Esophagus muscularis mucosa (tissue), 4 donors: ENCODE measurements around the gene UBE2Q1. TPM values are rescaled to one million over a fixed set of nuclear protein-coding genes. Genes with fewer than 3 reads are reported as not detected.

Source experiments
- DNase-seq: peaks from one replicate; pipeline ENCODE4 v3.0.0-alpha.2; 2017; ENCODE audit errors: extremely low spot score
- H3K27ac ChIP-seq, 4 donors: fragments of 200-600 bp; sonication (generic); replicated peaks in 1 of 4; 1 replicate in 3 of 4; 2 replicates in 1 of 4; pipeline ENCODE4 v1.5.1; 2016 to 2019; ENCODE audit warnings: mild to moderate bottlenecking in 1 of 4
- H3K27me3 ChIP-seq, 4 donors: fragments of 200-600 bp; sonication (generic); one replicate each; pipeline versions ENCODE4 v1.5.1 to v1.6.0; 2016 to 2019
- H3K36me3 ChIP-seq, 4 donors: fragments of 200-600 bp; sonication (generic); one replicate each; pipeline ENCODE4 v1.5.1; 2016 to 2019
- H3K4me1 ChIP-seq, 4 donors: fragments of 200-600 bp; sonication (generic); one replicate each; pipeline ENCODE4 v1.5.1; 2016 to 2019
- H3K4me3 ChIP-seq, 4 donors: fragments of 200-600 bp; sonication (generic); 1 replicate in 2 of 4; 2 replicates in 2 of 4; pipeline ENCODE4 v1.5.1; 2016 to 2019; ENCODE audit warnings: mild to moderate bottlenecking in 4 of 4, moderate library complexity in 1 of 4
- H3K9me3 ChIP-seq, 4 donors: fragments of 200-600 bp; sonication (generic); 1 replicate in 3 of 4; 2 replicates in 1 of 4; pipeline ENCODE4 v1.5.1; 2016 to 2019
- CTCF ChIP-seq, 3 experiments: fragments of 200-600 bp in 2 of 3; fragments of 450-650 bp in 1 of 3; sonication (generic) in 2 of 3; IDR thresholded peaks; one replicate each; pipeline ENCODE4 v1.5.1; 2017 to 2019; ENCODE audit warnings: antibody characterized with exemption in 3 of 3, mild to moderate bottlenecking in 2 of 3, moderate library complexity in 1 of 3
- EP300 ChIP-seq: sonication (generic); formaldehyde crosslinking; IDR thresholded peaks from one replicate; pipeline ENCODE4 v1.6.1; 2017; ENCODE audit warnings: antibody characterized with exemption
- POLR2A ChIP-seq: fragments of 450-650 bp; IDR thresholded peaks from one replicate; pipeline ENCODE4 v1.6.1; 2017; ENCODE audit warnings: antibody characterized with exemption, moderate library complexity, mild to moderate bottlenecking, low read depth
- POLR2AphosphoS5 ChIP-seq, 2 donors: sonication (generic); formaldehyde crosslinking; IDR thresholded peaks; one replicate each; pipeline ENCODE4 v1.6.1; 2017; ENCODE audit warnings: antibody characterized with exemption in 2 of 2
- WGBS: methylation state at CpG from one replicate; pipeline ENCODE4 v1.1.5; 2018; 5-methylcytosine and 5-hydroxymethylcytosine counted together
- intact Hi-C: fragments of 100-400 bp; cut with DNase I; formaldehyde crosslinking; loops from one replicate; pipeline ENCODE4 v1.15.1; 2023
- total RNA-seq, 4 donors: library from RNA; depleted of rRNA; stranded (reverse); fragments of >200 nt; gene quantifications; one replicate each; pipeline versions ENCODE4 v1.1.0 to v1.2.1, GENCODE V29; 2016

Gene UBE2Q1
- total RNA-seq, 4 donors from 2014 or later = 23.7 to 41.3 (median 31.3) TPM

GRCh38 chr1:154593390-154593789 is 34.9 kb upstream of the UBE2Q1 start:
- Histone ChIP-seq H3K27ac (no peak overlapping the region), H3K4me1 (peaks cover 0 to 2% (median under 1%) of the 10 kb centered on the region in 4 donors), H3K27me3 (no peaks in the 10 kb centered on the region), H3K36me3 (peaks cover 92 to 100% (median 98%) of the 10 kb centered on the region in 4 donors), H3K9me3 (no peaks in the 10 kb centered on the region), H3K4me3 (no peak overlapping the region)
- TF ChIP-seq POLR2A (no peak), CTCF (IDR thresholded peaks at IDR 0.05) (no peak), POLR2AphosphoS5 (IDR thresholded peaks at IDR 0.05) (no peak), EP300 (no peak)
- intact Hi-C loops = no loop called here
- no peak for DNase-seq

DNA sequence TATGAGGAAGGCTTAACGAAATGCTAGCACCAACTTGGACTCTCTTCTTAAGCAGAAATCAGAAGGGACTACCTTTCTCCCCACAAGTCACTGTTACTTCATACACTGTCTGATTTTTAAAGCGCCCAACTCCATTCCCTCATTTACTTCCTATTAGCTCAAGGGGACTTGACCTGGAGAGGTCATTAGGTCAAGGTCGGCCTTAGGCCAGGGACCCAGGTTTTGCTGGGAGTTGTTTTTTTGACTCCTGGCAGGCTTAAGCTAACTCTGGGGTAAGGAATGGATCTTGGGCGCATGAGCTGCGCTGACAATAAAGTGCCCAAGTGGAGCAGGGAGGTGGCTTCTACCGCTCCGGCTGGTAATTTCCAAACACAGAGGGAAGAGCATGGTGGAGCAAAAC is 32.7 kb upstream of the UBE2Q1 start:
- peaks cover 92 to 100% (median 98%) of the 10 kb centered on the region in 4 donors for H3K36me3 ChIP-seq
- TF ChIP-seq POLR2AphosphoS5 (IDR thresholded peaks at IDR 0.05) (no peak), CTCF (IDR thresholded peaks at IDR 0.05) (no peak), EP300 (no peak), POLR2A (no peak)

DNA sequence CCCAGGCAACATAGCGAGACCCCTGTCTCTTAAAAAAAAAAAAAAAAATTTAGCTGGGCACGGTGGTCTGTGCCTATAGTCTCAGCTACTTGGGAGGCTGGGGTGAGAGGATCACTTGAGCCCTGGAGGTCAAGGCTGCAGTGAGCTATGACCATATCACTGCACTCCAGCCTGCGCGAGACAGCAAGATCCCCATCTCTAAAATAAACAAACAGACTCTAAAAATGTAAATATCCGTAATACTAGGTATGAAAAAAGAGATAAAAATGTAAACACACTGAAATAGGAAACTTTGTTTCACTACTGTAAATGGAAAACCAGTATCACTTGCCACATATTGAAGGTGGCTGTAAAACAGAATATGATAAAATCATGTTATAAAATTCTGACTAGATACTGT is 32.3 kb upstream of the UBE2Q1 start:
- H3K9me3 ChIP-seq = no peaks in the 10 kb centered on the region
- H3K4me3 ChIP-seq = no peak overlapping the region
- no peak for TF ChIP-seq CTCF (IDR thresholded peaks at IDR 0.05)
- no peak for TF ChIP-seq POLR2A
- no peak for TF ChIP-seq EP300
- no peak for TF ChIP-seq POLR2AphosphoS5 (IDR thresholded peaks at IDR 0.05)
- WGBS = 62% methylated on average over 5 of the region's 5 CpGs
- H3K36me3 ChIP-seq = peaks cover 92 to 100% (median 98%) of the 10 kb centered on the region in 4 donors
- intact Hi-C loops = no loop called here
- no peak overlapping the region for H3K27ac ChIP-seq
- no peaks in the 10 kb centered on the region for H3K4me1 ChIP-seq
- no peak for DNase-seq
- H3K27me3 ChIP-seq = no peaks in the 10 kb centered on the region

More for the DNA sequence above, 32.7 kb upstream of the UBE2Q1 start:
- DNase-seq = no peak
- 95% methylated on average over 7 of the region's 7 CpGs for WGBS
- no peak overlapping the region for H3K4me3 ChIP-seq
- intact Hi-C loops = no loop called here
- no peaks in the 10 kb centered on the region for H3K27me3 ChIP-seq
- no peaks in the 10 kb centered on the region for H3K9me3 ChIP-seq
- H3K27ac ChIP-seq = no peak overlapping the region
- H3K4me1 ChIP-seq = no peaks in the 10 kb centered on the region

- no peak overlapping the region for H3K4me3 ChIP-seq
- 86% methylated on average over 9 of the region's 10 CpGs for WGBS
- H3K36me3 ChIP-seq = peaks cover 92 to 100% (median 99%) of the 10 kb centered on the region in 4 donors
- no peak overlapping the region for H3K27ac ChIP-seq
- DNase-seq = no peak
- intact Hi-C loops = no loop called here
- no peak for TF ChIP-seq POLR2AphosphoS5 (IDR thresholded peaks at IDR 0.05)
- no peak for TF ChIP-seq EP300
- TF ChIP-seq POLR2A = no peak
- H3K9me3 ChIP-seq = no peaks in the 10 kb centered on the region
- H3K4me1 ChIP-seq = no peaks in the 10 kb centered on the region
- H3K27me3 ChIP-seq = no peaks in the 10 kb centered on the region
These were observed 31.3 kb upstream of the UBE2Q1 start for GRCh38 chr1:154589780-154590179.

DNA sequence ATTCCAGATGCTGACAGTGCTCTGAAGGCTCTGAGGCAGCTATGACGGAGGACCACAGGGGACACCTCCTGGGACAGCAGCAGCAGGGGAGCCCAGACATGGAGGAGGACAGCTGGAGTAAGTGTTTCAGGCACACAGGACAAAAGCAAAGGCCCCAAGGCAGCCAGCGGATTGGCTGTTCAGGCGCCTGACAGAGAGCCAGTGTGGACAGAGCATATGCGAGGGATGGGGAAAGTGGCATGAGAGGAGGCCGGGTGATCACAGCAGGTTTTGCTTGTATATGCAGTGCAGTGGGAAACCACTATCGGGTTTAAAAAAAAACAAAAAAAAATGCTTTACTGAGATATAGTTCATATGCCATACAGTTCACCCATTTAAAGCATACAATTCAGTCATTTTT is 28.2 kb upstream of the UBE2Q1 start:
- H3K4me3 ChIP-seq = no peak overlapping the region
- intact Hi-C loops = no loop called here
- H3K4me1 ChIP-seq = peaks cover 4 to 10% (median 7%) of the 10 kb centered on the region in 4 donors
- peaks cover 89 to 100% (median 100%) of the 10 kb centered on the region in 4 donors for H3K36me3 ChIP-seq
- H3K27me3 ChIP-seq = no peaks in the 10 kb centered on the region
- WGBS = 89% methylated on average over 6 of the region's 6 CpGs
- no peaks in the 10 kb centered on the region for H3K9me3 ChIP-seq
- H3K27ac ChIP-seq = no peak overlapping the region
- no peak for DNase-seq
- TF ChIP-seq EP300 = no peak
- TF ChIP-seq CTCF (IDR thresholded peaks at IDR 0.05) = no peak
- TF ChIP-seq POLR2AphosphoS5 (IDR thresholded peaks at IDR 0.05) = no peak
- TF ChIP-seq POLR2A = no peak
